ENCODE results near the gene ABCB4.
A peak's percentile ranks its signal among the peaks of the same experiment; 100 is the strongest.

ABCB4 gene

DNA sequence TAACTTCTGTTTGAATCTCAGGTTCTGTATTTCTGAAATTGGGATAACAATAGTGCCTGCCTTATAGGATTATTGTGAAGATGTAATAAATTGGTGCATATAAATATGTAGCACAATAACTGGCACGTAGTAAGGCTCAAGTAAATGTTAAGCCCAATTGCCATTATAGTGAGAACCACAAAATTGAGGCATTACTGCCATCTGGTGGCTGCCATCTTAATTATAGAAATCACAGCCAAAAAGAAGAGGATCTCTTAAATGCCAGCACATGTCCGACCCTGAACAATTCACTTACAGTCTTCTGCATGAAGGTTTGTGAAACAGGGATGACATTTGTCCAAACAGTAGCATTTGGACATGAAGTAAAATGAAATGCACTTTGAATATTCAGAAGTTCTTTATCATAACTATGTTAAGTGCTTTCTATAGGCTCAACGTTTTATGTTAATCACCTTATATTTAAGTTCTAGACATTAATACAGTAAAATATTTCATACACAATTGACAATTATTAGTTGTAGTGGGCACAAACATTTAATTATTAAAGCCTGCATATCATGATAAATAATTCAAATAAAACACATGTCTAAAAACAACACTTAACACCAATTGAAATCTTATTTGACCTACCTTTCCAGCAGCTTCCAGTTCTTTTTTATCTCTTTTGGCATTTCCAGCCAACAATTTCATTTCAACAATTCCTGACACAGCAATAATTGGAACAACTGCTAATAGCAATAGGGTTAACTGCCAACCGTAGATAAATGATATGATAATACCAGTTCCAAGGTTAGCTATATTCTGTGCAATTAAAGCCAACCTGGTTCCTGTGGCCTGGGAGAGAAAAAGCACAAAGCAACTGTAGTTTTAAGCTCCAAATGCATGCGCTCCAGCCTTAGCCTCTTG lies 58.5 kb downstream of the ABCB4 start:
- DNase-seq, result peak; percentile 62

- no peak for DNase-seq
These were observed 60.7 kb downstream of the ABCB4 start for GRCh38 chr7:87414794-87415188.

DNA sequence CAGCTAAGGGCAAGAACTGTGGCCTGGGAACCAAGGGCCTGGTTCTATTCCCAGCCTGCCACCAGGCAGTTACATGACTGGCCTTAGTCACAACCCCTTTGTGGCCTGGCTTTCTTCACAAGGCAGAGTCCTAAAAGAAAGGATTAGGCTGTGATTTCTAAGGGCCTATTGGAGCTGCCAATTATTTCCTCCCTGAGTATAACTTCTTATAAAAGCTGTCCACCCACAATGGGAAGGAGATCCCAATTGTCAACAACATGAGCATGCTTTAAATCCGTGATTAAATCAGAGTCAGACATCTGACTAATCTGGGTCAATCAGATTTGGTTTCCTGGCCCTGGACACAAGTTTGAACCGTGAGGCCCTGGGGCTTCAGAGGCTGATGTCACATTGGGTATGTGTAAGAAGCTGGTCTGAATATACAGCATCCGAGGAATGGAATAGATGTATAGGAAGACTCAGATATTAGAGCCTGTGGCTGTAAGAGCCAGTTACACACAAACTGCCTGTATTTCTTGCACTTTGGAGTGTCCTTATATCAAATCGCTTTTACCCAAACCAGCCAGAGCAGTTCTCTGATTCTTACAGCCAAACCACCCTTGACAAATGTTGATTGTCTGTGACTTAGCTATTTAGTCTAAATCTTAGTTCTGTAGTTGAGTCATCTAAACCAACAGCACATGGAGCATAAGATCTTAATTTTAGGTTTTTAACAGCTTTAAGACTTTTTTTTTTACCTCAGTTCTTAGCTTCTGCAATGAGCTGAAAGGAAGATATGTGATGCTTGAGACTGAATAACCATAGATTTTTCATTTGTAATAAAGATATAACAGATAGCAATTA lies 61.3 kb downstream of the ABCB4 start:
- DNase-seq, result no peak

GRCh38 chr7:87413029-87413428 lies 62.5 kb downstream of the ABCB4 start:
- no peak for DNase-seq

DNA sequence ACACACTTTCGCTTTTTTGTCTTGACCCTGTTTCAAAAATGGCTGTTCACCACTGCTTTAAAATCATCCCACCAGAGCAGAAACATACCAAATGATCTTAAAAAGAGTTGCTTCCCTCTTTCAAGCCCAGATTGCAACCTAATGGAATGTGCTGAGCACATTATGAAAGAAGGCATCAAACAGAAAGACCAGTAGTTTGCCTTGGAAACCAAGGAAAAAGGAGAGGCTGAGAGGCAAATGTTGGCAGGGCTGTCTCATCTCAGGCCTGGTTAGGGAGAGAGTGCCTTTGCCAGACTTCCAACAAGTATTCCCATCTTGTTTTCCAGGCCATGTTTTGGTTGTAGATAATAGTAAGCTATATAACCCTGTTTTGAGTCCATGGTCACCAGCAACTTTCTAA lies 64.3 kb downstream of the ABCB4 start:
- no peak for DNase-seq

DNA sequence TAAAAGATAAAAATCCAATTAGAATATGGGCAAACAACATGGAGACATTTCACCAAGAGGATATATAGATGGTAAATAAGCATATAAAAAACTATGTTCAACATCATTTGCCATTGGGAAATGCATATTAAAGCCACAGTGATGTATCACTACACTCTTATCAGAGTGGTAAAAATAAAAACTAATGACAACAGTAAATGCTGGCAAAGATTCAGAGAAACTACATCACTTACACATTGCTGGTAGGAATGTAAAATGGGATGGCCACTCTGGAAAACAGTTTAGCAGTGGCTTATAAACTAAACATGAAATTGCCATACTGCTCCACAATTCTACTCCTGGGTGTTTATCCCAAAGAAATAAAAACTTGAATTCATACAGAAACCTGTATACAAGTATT lies 70.8 kb downstream of the ABCB4 start:
- no peak for DNase-seq

- no peak for DNase-seq
These were observed 77.0 kb downstream of the ABCB4 start for GRCh38 chr7:87398446-87398845.

- DNase-seq, result no peak
These were observed 79.9 kb downstream of the ABCB4 start for GRCh38 chr7:87395442-87396020.

- no peak for DNase-seq
These were observed 84.3 kb downstream of the ABCB4 start for GRCh38 chr7:87391020-87391701.

GRCh38 chr7:87380905-87381304 lies 94.6 kb downstream of the ABCB4 start:
- DNase-seq, result no peak

DNA sequence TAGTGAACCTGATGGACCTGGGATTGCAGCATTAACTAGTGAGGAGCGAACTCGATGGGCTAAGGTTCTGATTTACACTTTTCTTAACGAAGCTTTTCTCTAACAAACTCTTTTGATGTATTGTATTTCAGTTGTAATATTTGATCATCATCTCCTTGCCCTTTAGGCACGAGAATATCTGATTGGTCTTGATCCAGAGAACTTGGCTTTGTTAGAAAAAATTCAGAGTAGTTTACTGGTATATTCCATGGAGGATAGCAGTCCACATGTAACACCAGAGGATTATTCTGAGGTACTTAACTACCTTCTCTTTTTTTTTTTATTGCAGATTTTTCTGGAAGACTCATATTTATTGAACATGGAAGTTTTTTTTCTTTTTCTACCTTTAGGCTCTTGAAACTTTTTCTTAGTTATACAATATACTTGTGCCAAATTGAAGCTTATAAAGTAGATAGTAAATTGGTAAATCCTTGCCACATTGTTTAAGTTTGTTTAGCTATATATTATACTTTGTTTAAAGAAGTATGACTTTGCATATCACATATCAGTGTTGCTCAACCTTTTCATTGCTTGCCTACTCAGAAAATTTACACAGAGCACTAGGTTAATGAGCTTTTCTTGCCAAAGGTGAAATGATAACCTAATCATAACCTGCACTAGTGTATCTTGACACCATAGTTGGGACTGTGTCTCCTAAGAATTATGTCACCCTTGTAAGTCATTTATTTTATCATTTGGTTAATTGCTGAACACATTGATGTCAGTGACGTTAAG lies 99.6 kb downstream of the ABCB4 start:
- DNase-seq, result no peak

DNA sequence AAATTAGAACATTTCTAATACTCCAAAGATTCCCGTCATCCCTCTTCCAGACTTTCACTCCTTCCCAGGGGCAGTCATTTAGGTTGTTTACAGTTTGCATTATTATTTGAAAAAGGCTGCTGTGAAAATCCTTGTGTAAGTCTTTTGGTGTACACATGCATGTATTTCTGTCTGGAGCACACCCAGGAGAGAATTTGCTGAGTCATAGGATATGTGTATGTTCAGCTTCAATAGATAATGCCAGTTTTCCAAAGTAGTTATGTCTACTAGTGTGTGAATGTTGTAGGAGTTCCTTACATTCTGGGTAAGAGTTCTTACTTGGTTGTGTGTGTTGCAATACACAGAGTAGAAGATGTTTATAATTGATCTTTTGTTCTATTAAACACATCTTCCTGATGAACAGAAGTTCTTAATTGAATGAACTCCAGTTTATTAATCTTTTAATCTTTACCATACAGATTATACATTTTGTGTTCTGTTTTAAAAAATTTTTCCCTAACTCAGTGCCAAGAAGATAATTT lies 104.8 kb downstream of the ABCB4 start:
- no peak for DNase-seq

DNA sequence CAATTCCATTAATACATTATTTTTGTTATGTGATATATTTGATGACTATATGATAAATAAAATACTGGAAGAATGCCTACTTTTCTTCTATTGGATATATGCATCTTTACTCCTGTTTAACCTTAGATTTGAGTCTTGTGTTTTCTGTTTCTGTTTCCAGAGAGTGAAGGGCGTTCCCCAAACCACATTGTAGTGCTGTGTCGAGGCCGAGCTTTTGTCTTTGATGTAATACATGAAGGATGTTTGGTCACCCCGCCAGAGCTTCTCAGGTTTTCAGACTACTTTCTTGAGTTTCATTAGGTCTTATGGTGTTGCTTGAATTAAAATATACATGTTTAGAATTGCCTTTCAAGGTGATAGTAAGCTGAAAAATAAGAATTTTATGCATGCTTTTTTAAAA lies 106.3 kb downstream of the ABCB4 start:
- DNase-seq, result no peak

DNA sequence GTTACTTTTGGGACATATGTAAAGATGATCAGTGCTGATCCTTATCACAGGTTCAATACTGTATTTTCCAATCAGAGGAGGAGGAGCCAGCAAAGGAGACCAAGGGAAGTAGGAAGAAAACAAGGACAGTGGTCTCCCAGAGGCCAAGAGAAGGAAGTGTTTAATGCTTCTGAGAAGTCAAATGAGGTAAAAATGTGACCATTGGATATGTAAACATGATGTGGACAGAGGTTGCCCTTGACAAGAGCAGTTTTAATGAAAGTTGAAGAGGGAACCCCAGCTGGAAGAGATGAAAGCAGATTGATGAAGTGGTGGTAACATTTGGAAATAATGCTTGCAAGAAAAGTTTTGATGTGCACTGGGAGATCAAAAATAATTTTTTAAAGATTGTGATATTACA lies 111.2 kb downstream of the ABCB4 start:
- DNase-seq, result no peak

DNA sequence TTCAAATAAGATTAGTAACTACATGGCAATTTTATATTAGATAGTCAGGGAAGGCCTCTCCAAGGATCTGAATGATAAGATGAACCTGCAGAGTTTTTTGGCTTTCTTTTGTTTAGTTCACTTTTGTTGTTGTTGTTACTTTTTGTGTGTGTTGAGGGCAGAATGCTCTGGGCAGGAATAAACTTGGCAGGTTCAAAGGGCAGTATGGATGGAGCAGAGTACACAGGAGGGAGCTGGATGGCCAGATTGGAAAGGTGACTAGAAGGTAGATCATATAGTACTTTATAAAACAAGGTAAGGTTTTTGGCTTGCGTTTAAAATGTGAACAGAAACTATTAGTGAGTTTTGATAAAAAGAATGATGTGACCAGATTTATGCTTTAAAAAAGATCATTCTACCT lies 112.1 kb downstream of the ABCB4 start:
- no peak for DNase-seq

GRCh38 chr7:87361320-87361719 lies 114.2 kb downstream of the ABCB4 start:
- DNase-seq, result no peak

DNA sequence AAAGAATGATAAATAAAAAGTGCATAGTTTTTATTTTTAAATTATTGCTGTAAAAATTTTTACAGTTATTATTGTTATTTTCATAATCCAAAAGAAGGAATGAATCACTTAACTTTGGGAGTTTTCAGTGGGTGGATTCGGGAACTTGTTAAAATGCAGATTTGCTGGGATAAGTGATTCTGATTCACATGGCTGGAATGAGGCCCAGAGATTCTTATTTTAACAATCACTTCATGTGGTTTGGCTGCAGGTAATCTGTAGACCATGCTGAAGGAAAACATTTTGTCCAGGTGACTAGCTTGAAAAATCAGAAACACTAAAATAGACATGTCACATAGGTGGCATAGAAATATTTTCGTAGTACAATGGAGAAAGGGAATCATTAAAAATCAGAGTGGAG lies 116.1 kb downstream of the ABCB4 start:
- DNase-seq, result no peak

DNA sequence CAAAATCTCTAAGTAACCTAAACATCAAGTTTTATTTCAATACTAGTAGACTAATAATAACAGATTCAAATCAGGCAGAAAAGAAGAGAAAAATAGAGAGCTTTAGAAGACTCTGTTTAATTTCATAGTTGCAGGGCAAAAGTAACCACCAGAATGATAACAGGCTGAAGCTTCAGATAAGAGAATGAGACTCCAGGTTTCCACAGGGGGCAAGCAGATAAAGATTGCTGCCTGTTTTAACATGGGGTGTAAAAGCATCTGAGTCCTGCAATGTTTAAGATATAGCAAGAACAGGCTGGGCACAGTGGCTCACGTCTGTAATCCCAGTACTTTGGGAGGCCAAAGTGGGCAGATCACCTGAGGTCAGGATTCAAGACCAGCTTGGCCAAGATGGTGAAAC lies 119.0 kb downstream of the ABCB4 start:
- no peak for DNase-seq

DNA sequence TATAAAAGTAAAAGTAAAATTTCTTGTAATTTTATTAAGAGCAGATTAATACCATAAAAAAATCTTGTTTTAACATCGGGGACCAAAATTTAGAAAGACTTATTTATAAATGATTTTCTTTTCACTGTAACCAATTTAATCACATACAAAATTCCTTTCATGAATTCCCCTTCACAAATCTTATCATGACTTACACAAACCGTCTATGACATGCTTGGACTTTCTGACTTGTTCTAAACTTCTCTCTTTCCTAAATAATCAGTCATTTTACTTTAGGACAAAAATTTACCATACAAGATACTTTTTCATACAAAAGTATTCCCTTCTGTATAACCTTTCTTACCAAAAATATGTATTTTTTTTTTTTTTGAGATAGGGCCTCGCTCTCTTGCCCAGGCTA lies 120.7 kb downstream of the ABCB4 start:
- DNase-seq, result no peak

All from activated naive CD4-positive, alpha-beta T cell treated with anti-CD3 and anti-CD28 coated beads, Interleukin-2, amount 50 U/mL, for 16 hours (primary cell).